ENCODE results near the gene CNTN1. TPM values are rescaled to one million over a fixed set of nuclear protein-coding genes. Genes with fewer than 3 reads are reported as not detected.
"Not testable (repeated sequence)": the region's sequence is repeated elsewhere in the genome, so short reads cannot be mapped to it uniquely, and the experiment has no call there.

The CNTN1 gene
- total and polyA plus RNA-seq, 7 donors: 0.10 to 1.4 (median 0.23) TPM

DNA sequence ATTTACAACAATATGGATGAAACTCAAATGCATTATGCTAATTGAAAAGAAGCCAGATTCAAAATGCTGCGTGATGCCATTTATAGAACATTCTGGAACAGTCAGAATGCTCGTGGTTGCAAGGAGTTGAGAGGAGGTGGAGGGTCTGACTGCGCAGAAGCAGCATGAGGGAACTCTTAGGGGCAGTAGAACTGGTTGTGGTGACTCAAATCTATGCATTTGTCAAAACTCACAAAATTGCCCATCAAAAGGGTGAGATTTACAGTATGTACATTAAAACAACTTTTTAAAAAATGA is 382.2 kb downstream of the CNTN1 start:
- intact Hi-C loops (cut with DNase I): no loop called here
- DNase-seq (no peak), ATAC-seq (no peak)
- Histone ChIP-seq H3K27me3 (ENCODE audit: insufficient read depth in 3 of 3, low read length in 2 of 3) (no peaks in the 10 kb centered on the region), H3K27ac (no peak overlapping the region), H3K4me3 (no peak overlapping the region), H3K36me3 (ENCODE audit: insufficient read depth in 1 of 2, low read depth in 1 of 2) (no peaks in the 10 kb centered on the region), H3K9me3 (no peaks in the 10 kb centered on the region), H3K4me1 (no peaks in the 10 kb centered on the region)
- TF ChIP-seq, protein P1, sequence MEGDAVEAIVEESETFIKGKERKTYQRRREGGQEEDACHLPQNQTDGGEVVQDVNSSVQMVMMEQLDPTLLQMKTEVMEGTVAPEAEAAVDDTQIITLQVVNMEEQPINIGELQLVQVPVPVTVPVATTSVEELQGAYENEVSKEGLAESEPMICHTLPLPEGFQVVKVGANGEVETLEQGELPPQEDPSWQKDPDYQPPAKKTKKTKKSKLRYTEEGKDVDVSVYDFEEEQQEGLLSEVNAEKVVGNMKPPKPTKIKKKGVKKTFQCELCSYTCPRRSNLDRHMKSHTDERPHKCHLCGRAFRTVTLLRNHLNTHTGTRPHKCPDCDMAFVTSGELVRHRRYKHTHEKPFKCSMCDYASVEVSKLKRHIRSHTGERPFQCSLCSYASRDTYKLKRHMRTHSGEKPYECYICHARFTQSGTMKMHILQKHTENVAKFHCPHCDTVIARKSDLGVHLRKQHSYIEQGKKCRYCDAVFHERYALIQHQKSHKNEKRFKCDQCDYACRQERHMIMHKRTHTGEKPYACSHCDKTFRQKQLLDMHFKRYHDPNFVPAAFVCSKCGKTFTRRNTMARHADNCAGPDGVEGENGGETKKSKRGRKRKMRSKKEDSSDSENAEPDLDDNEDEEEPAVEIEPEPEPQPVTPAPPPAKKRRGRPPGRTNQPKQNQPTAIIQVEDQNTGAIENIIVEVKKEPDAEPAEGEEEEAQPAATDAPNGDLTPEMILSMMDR (IDR thresholded peaks at IDR 0.05): no peak
- WGBS, 3 donors: 67 to 76% (median 69%) methylated on average over 3 of the region's 3 CpGs

DNA sequence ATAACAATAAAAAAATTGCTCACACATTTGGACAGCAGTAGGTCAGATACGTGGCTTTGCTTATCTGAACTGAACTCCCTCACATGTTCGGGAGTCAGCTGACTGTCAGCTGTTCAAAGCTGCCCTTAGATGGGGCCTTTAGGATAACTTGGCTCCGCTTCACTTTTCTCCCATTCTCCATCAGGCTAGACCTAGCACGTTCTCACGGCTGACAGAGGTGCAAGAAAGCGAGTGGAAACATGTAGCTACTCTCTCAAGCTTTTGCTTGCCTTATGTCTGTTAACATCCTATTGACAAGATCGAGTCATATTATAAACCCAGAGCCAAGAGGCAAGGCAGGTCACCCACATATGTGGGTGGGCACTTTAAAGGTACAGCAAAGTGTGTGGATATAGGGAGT is 383.9 kb downstream of the CNTN1 start:
- H3K27me3 ChIP-seq (ENCODE audit: insufficient read depth in 3 of 3, low read length in 2 of 3): no peaks in the 10 kb centered on the region
- no peaks in the 10 kb centered on the region for H3K36me3 ChIP-seq (ENCODE audit: insufficient read depth in 1 of 2, low read depth in 1 of 2)
- no peak for ATAC-seq
- TF ChIP-seq, protein P1 (IDR thresholded peaks at IDR 0.05): no peak
- H3K9me3 ChIP-seq: no peaks in the 10 kb centered on the region
- intact Hi-C loops (cut with DNase I): no loop called here
- H3K4me1 ChIP-seq: no peaks in the 10 kb centered on the region
- no peak for DNase-seq
- 73 to 77% (median 76%) methylated on average over 7 of the region's 7 CpGs for WGBS, 3 donors
- H3K27ac ChIP-seq: no peak overlapping the region
- H3K4me3 ChIP-seq: no peak overlapping the region

DNA sequence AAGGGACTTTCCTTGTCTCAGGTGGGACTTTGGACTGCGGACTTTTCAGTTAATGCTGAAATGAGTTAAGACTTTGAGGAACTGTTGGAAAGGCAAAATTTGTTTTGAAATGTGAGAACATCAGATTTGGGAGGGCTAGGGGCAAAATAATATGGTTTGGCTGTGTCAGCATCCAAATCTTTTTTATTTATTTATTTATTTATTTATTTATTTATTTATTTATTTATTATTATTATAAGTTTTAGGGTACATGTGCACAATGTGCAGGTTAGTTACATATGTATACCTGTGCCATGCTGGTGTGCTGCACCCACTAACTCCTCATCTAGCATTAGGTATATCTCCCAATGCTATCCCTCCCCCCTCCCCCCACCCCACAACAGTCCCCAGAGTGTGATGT is 389.0 kb downstream of the CNTN1 start:
- not testable (repeated sequence) for ATAC-seq, H3K4me3 ChIP-seq

DNA sequence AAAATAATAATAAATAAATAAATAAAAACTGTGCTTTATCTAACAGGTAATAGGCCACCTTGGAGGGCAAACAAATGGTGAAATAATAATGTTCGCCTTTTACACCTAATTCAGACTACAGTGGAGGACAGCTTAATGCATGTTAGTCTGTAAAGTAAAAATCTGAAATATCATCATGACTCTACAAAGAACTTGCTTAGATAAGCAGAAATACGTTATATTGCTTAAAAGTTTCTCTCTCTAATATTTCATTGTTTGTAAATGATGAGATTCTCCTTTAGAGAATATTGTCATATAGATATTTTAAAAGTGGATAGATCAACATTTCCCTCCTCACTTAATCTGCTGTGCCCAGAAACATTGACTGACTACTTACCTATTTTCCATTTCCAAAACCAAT is 397.2 kb downstream of the CNTN1 start:
- Histone ChIP-seq H3K27me3 (ENCODE audit: insufficient read depth in 3 of 3, low read length in 2 of 3) (no peaks in the 10 kb centered on the region), H3K4me1 (no peaks in the 10 kb centered on the region), H3K4me3 (no peak overlapping the region), H3K9me3 (no peaks in the 10 kb centered on the region), H3K27ac (no peak overlapping the region), H3K36me3 (ENCODE audit: insufficient read depth in 1 of 2, low read depth in 1 of 2) (no peaks in the 10 kb centered on the region)
- WGBS, 3 donors: 73 to 77% (median 76%) methylated on average over 2 of the region's 2 CpGs
- DNase-seq (no peak), ATAC-seq (no peak)
- TF ChIP-seq, protein P1 (IDR thresholded peaks at IDR 0.05): no peak
- intact Hi-C loops (cut with DNase I): no loop called here

More for the DNA sequence above, 389.0 kb downstream of the CNTN1 start:
- H3K4me1 ChIP-seq; H3K27ac ChIP-seq; DNase-seq; intact Hi-C loops (cut with DNase I); H3K36me3 ChIP-seq (ENCODE audit: insufficient read depth in 1 of 2, low read depth in 1 of 2); H3K9me3 ChIP-seq; H3K27me3 ChIP-seq (ENCODE audit: insufficient read depth in 3 of 3, low read length in 2 of 3): not testable (repeated sequence)
- 0 to 4% (median 0%) methylated on average over 1 of the region's 1 CpG for WGBS, 3 donors

DNA sequence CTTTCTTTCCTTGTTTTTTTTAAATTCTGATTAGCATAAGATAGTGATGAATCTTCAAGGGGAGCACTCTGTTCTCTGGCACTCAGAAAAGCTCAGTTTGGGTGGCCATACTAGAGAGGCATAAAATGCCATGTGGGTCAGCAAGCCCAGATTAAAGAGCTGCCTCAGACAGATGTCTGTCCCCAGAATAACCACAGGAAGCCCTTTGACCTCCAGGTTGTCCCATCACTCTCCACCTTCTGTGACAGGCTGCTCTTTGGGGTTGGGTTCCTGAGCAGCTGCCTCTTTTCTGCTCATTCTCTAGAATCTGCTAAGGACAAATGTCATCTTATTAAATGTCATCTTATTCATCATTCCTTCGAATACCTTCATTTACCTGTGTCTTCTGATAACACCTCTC is 399.9 kb downstream of the CNTN1 start:
- ATAC-seq (no peak), DNase-seq (no peak)
- Histone ChIP-seq H3K27ac (no peak overlapping the region), H3K4me3 (no peak overlapping the region), H3K9me3 (no peaks in the 10 kb centered on the region), H3K27me3 (ENCODE audit: insufficient read depth in 3 of 3, low read length in 2 of 3) (no peaks in the 10 kb centered on the region), H3K4me1 (no peaks in the 10 kb centered on the region), H3K36me3 (ENCODE audit: insufficient read depth in 1 of 2, low read depth in 1 of 2) (no peaks in the 10 kb centered on the region)
- intact Hi-C loops (cut with DNase I): no loop called here
- TF ChIP-seq, protein P1 (IDR thresholded peaks at IDR 0.05): no peak
- 68 to 88% (median 86%) methylated on average over 1 of the region's 1 CpG for WGBS, 3 donors
